NCI-H1417 (cell line): Measurements from ENCODE around the gene EYA4.

ENCODE experiments used
- DNase-seq, 3 experiments: peaks; one replicate each; lab custom pipeline; 2025; lab: John Stamatoyannopoulos, UW

Gene EYA4

GRCh38 chr6:133242637-133243585 lies 1.8 kb downstream of the EYA4 start:
- peak; percentile 20 to 48 (median 45) for DNase-seq

GRCh38 chr6:133243723-133244305 lies 2.7 kb downstream of the EYA4 start:
- DNase-seq, result no peak

- DNase-seq, result no peak
These were observed 3.4 kb downstream of the EYA4 start for GRCh38 chr6:133244519-133244918.

GRCh38 chr6:133245007-133245406 lies 3.9 kb downstream of the EYA4 start:
- DNase-seq, result peak in 1 of 3 experiments; percentile 52

GRCh38 chr6:133245422-133245903 lies 4.3 kb downstream of the EYA4 start:
- peak in 2 of 3 experiments; percentile 31 to 54 for DNase-seq

GRCh38 chr6:133247581-133247980 lies 6.4 kb downstream of the EYA4 start:
- DNase-seq, result no peak

GRCh38 chr6:133248241-133249001 lies 7.3 kb downstream of the EYA4 start:
- DNase-seq, result peak in 1 of 3 experiments; percentile 48

- no peak for DNase-seq
These were observed 10.5 kb downstream of the EYA4 start for GRCh38 chr6:133251688-133252087.

GRCh38 chr6:133254552-133255228 lies 13.5 kb downstream of the EYA4 start:
- DNase-seq, result no peak

GRCh38 chr6:133257545-133258105 lies 16.5 kb downstream of the EYA4 start:
- no peak for DNase-seq

GRCh38 chr6:133259561-133259960 lies 18.4 kb downstream of the EYA4 start:
- peak in 1 of 3 experiments; percentile 45 for DNase-seq

- no peak for DNase-seq
These were observed 21.6 kb downstream of the EYA4 start for GRCh38 chr6:133262804-133263203.

- no peak for DNase-seq
These were observed 23.9 kb downstream of the EYA4 start for GRCh38 chr6:133265066-133265465.

GRCh38 chr6:133266186-133266585 lies 25.0 kb downstream of the EYA4 start:
- DNase-seq, result no peak

GRCh38 chr6:133268621-133269020 lies 27.5 kb downstream of the EYA4 start:
- no peak for DNase-seq

- no peak for DNase-seq
These were observed 33.7 kb downstream of the EYA4 start for GRCh38 chr6:133274813-133275212.

GRCh38 chr6:133275213-133275612 lies 34.1 kb downstream of the EYA4 start:
- peak in 1 of 3 experiments; percentile 4 for DNase-seq

- peak in 2 of 3 experiments; percentile 16 to 48 for DNase-seq
These were observed 36.2 kb downstream of the EYA4 start for GRCh38 chr6:133277228-133277899.

- DNase-seq, result peak in 1 of 3 experiments; percentile 24
These were observed 36.9 kb downstream of the EYA4 start for GRCh38 chr6:133277900-133278545.

- peak in 2 of 3 experiments; percentile 10 to 53 for DNase-seq
These were observed 45.6 kb downstream of the EYA4 start for GRCh38 chr6:133286765-133287164.
